GM23338 (cell line): ENCODE results near the gene SNRPF. TPM values are rescaled to one million over a fixed set of nuclear protein-coding genes. Genes with fewer than 3 reads are reported as not detected.

Experiments
- ATAC-seq: fragments of 200-7000 bp; cut with Tn5 transposase; 3 replicates; pipeline ENCODE4 v1.9.1; 2020
- DNase-seq: peaks from one replicate; pipeline ENCODE4 v3.0.0-alpha.2; 2015; ENCODE audit warnings: low spot score
- H2AFZ ChIP-seq: fragments of 200-600 bp; sonication (generic); 2 replicates; pipeline ENCODE4 v1.8.0; 2016; ENCODE audit warnings: antibody characterized with exemption, mild to moderate bottlenecking, moderate library complexity
- H3F3A ChIP-seq: fragments of 200-600 bp; sonication (generic); replicated peaks from 2 replicates; pipeline ENCODE4 v1.8.0; 2017; ENCODE audit warnings: antibody characterized with exemption, mixed run types, low read depth
- H3K27ac ChIP-seq: fragments of 200-600 bp; sonication (generic); 2 replicates; pipeline ENCODE4 v1.6.1; 2016; ENCODE audit warnings: low read depth
- H3K27me3 ChIP-seq: fragments of 200-600 bp; sonication (generic); 2 replicates; pipeline ENCODE4 v1.8.0; 2016; ENCODE audit warnings: mild to moderate bottlenecking, mixed run types, moderate library complexity; ENCODE audit not compliant: insufficient read depth
- H3K36me3 ChIP-seq: fragments of 200-600 bp; sonication (generic); 2 replicates; pipeline ENCODE4 v1.8.0; 2016; ENCODE audit warnings: mild to moderate bottlenecking; ENCODE audit not compliant: insufficient read depth
- H3K4me1 ChIP-seq: fragments of 200-600 bp; sonication (generic); 2 replicates; pipeline ENCODE4 v1.8.0; 2016; ENCODE audit warnings: mild to moderate bottlenecking, moderate library complexity; ENCODE audit not compliant: insufficient read depth
- H3K4me2 ChIP-seq: fragments of 200-600 bp; sonication (generic); 2 replicates; pipeline ENCODE4 v1.7.1; 2017; ENCODE audit warnings: mixed run types
- H3K4me3 ChIP-seq: fragments of 200-600 bp; sonication (generic); 2 replicates; pipeline ENCODE4 v1.6.1; 2016; ENCODE audit warnings: mixed run types
- H3K79me2 ChIP-seq: fragments of 200-600 bp; sonication (generic); replicated peaks from 2 replicates; pipeline ENCODE4 v1.8.0; 2017; ENCODE audit warnings: mild to moderate bottlenecking; ENCODE audit not compliant: insufficient read depth
- H3K9me2 ChIP-seq: fragments of 200-600 bp; sonication (generic); 2 replicates; pipeline ENCODE4 v1.8.0; 2017; ENCODE audit not compliant: insufficient read depth
- H4K20me1 ChIP-seq: fragments of 200-600 bp; sonication (generic); replicated peaks from 2 replicates; pipeline ENCODE4 v1.8.0; 2017; ENCODE audit warnings: mild to moderate bottlenecking; ENCODE audit not compliant: insufficient read depth
- H3K27ac Mint-ChIP-seq: 2 replicates; pipeline ENCODE4 v1.8.0; 2020; ENCODE audit warnings: inconsistent platforms, mild to moderate bottlenecking, moderate library complexity, mixed read lengths
- H3K27me3 Mint-ChIP-seq: 3 replicates; pipeline ENCODE4 v1.8.0; 2022; ENCODE audit warnings: low read depth, mild to moderate bottlenecking, moderate library complexity, mixed read lengths, inconsistent platforms; ENCODE audit not compliant: insufficient read depth, poor library complexity
- H3K36me3 Mint-ChIP-seq: 3 replicates; pipeline ENCODE4 v1.8.0; 2021; ENCODE audit warnings: low read depth, mild to moderate bottlenecking, inconsistent platforms, moderate library complexity, mixed read lengths
- H3K4me1 Mint-ChIP-seq: 3 replicates; pipeline ENCODE4 v1.8.0; 2020; ENCODE audit warnings: mild to moderate bottlenecking, inconsistent platforms, mixed read lengths
- H3K4me3 Mint-ChIP-seq: 3 replicates; pipeline ENCODE4 v1.8.0; 2021; ENCODE audit warnings: moderate library complexity, mild to moderate bottlenecking, inconsistent platforms, mixed read lengths
- H3K9me3 Mint-ChIP-seq: 3 replicates; pipeline ENCODE4 v1.8.0; 2020; ENCODE audit warnings: moderate library complexity, mild to moderate bottlenecking, inconsistent platforms, mixed read lengths
- CREB1 ChIP-seq: fragments of 250-450 bp; sonication (Bioruptor Pico); IDR thresholded peaks from 2 replicates; pipeline ENCODE4 v1.5.0; 2020; ENCODE audit warnings: low read depth, mild to moderate bottlenecking, moderate library complexity
- CTCF ChIP-seq, 2 experiments: fragments of 200-600 bp in 1 of 2; sonication (generic) in 1 of 2; conservative IDR thresholded peaks; 2 replicates each; pipeline versions ENCODE4 v1.5.1 to v1.6.1; 2016 to 2017; ENCODE audit warnings: antibody characterized with exemption in 2 of 2, low read depth in 2 of 2, mild to moderate bottlenecking in 2 of 2, moderate library complexity in 1 of 2
- EZH2 ChIP-seq: fragments of 200-600 bp; sonication (generic); IDR thresholded peaks from one replicate; pipeline ENCODE4 v1.8.0; 2017; ENCODE audit warnings: antibody characterized with exemption, mild to moderate bottlenecking, low read depth; ENCODE audit not compliant: unreplicated experiment
- EZH2phosphoT487 ChIP-seq: fragments of 200-600 bp; sonication (generic); IDR thresholded peaks from one replicate; pipeline ENCODE4 v1.8.1; 2018; ENCODE audit warnings: antibody characterized with exemption; ENCODE audit not compliant: unreplicated experiment
- JUNB ChIP-seq: IDR thresholded peaks from one replicate; pipeline ENCODE4 v1.6.1; 2016; ENCODE audit warnings: antibody characterized with exemption; ENCODE audit not compliant: unreplicated experiment
- NANOG ChIP-seq: IDR thresholded peaks from 2 replicates; pipeline ENCODE4 v1.6.1; 2016; ENCODE audit warnings: antibody characterized with exemption, borderline replicate concordance
- POLR2AphosphoS5 ChIP-seq: IDR thresholded peaks from 2 replicates; pipeline ENCODE4 v1.6.1; 2016; ENCODE audit warnings: antibody characterized with exemption, low read depth
- REST ChIP-seq: IDR thresholded peaks from one replicate; pipeline ENCODE4 v1.6.1; 2018; ENCODE audit warnings: antibody characterized with exemption; ENCODE audit not compliant: unreplicated experiment
- STAT1 ChIP-seq: IDR thresholded peaks from one replicate; pipeline ENCODE4 v1.6.1; 2016; ENCODE audit warnings: antibody characterized with exemption; ENCODE audit not compliant: unreplicated experiment
- ZNF114 ChIP-seq: fragments of 250-450 bp; sonication (Bioruptor Pico); IDR thresholded peaks from 2 replicates; pipeline ENCODE4 v1.5.0; 2020; ENCODE audit warnings: mild to moderate bottlenecking, moderate library complexity
- ZNF331 ChIP-seq: fragments of 250-450 bp; sonication (Bioruptor Pico); IDR thresholded peaks from 2 replicates; pipeline ENCODE4 v1.5.0; 2020; ENCODE audit warnings: low read depth, mild to moderate bottlenecking, moderate library complexity
- ZNF462 ChIP-seq: fragments of 250-450 bp; sonication (Bioruptor Pico); IDR thresholded peaks from 2 replicates; pipeline ENCODE4 v1.5.0; 2020; ENCODE audit warnings: mild to moderate bottlenecking, moderate library complexity
- polyA plus RNA-seq: library from polyadenylated mRNA; unstranded; fragments of >200 nt; fragmentation: Nextera tagmentation; extraction: Ambion mirVana; gene quantifications from 2 replicates; pipeline ENCODE4 v1.2.1, GENCODE V29; 2016
- total RNA-seq: library from RNA; depleted of rRNA; stranded (reverse); fragments of >200 nt; shearing (Covaris generic); gene quantifications from 2 replicates; pipeline ENCODE4 v1.2.3, GENCODE V29; 2014

Gene SNRPF
- total and polyA plus RNA-seq, 2 experiments from 2014 or later: 31.1 to 475 TPM

GRCh38 chr12:95862038-95862437, 3.3 kb downstream of the SNRPF start (continued):
- TF ChIP-seq ZNF462 (CRISPR knock-in tag): no peak
- no peak for TF ChIP-seq CREB1
- TF ChIP-seq EZH2phosphoT487: no peak

- ATAC-seq: no peak
- H3K4me1 ChIP-seq: peaks cover 5% of the 10 kb centered on the region; the same call in 1 of the 2 replicates
- no peak for DNase-seq
- peaks cover 17% of the 10 kb centered on the region for H4K20me1 ChIP-seq
- H3K36me3 ChIP-seq: peaks cover 57% of the 10 kb centered on the region
- peaks cover 6% of the 10 kb centered on the region for H3K4me1 Mint-ChIP-seq
- H3K4me3 ChIP-seq: no peak overlapping the region
- H3K27me3 Mint-ChIP-seq: no peaks in the 10 kb centered on the region
- H3K4me2 ChIP-seq: no peak overlapping the region
- no peaks in the 10 kb centered on the region for H3K27me3 ChIP-seq
- H3K9me2 ChIP-seq: no peaks in the 10 kb centered on the region
- H2AFZ ChIP-seq: no peak overlapping the region
- H3K27ac ChIP-seq: no peak overlapping the region
- no peaks in the 10 kb centered on the region for H3F3A ChIP-seq
- H3K36me3 Mint-ChIP-seq: peaks cover 68% of the 10 kb centered on the region
- no peak overlapping the region for H3K27ac Mint-ChIP-seq
- H3K79me2 ChIP-seq: peaks cover 63% of the 10 kb centered on the region
- peaks cover 14% of the 10 kb centered on the region; the same call in 2 of the 3 replicates for H3K9me3 Mint-ChIP-seq
- H3K4me3 Mint-ChIP-seq: no peak overlapping the region
- TF ChIP-seq REST: no peak
- TF ChIP-seq ZNF331 (CRISPR knock-in tag): no peak
- TF ChIP-seq CTCF (conservative IDR thresholded peaks at IDR 0.05; ENCODE audit: low read depth in 2 of 2): no peak
- TF ChIP-seq STAT1: no peak
- TF ChIP-seq NANOG: no peak
- no peak for TF ChIP-seq POLR2AphosphoS5
- TF ChIP-seq EZH2phosphoT487: no peak
- TF ChIP-seq CREB1: no peak
- no peak for TF ChIP-seq EZH2
- TF ChIP-seq JUNB: no peak
- no peak for TF ChIP-seq ZNF114 (CRISPR knock-in tag)
Measured at GRCh38 chr12:95863337-95863736, 4.6 kb downstream of the SNRPF start.
